KMS-11 (cell line): Measurements from ENCODE around the gene DNAJA3.

Experiments used
- H2AFZ ChIP-seq: fragments of 200-600 bp; sonication (generic); 2 replicates; pipeline ENCODE4 v1.6.1; 2016; ENCODE audit warnings: antibody characterized with exemption, mixed run types, low read depth
- H3K27ac ChIP-seq: fragments of 200-600 bp; sonication (generic); 2 replicates; pipeline ENCODE4 v1.6.1; 2016; ENCODE audit warnings: mild to moderate bottlenecking, mixed run types
- H3K27me3 ChIP-seq: fragments of 200-600 bp; sonication (generic); 2 replicates; pipeline ENCODE4 v1.6.1; 2017; ENCODE audit warnings: mild to moderate bottlenecking, low read depth, mixed run types, moderate library complexity; ENCODE audit not compliant: insufficient read depth
- H3K36me3 ChIP-seq: fragments of 200-600 bp; sonication (generic); 2 replicates; pipeline ENCODE4 v1.6.1; 2017; ENCODE audit warnings: mild to moderate bottlenecking, mixed run types; ENCODE audit not compliant: insufficient read depth
- H3K4me1 ChIP-seq: fragments of 200-600 bp; sonication (generic); 2 replicates; pipeline ENCODE4 v1.6.1; 2016; ENCODE audit warnings: mild to moderate bottlenecking, low read depth, mixed run types; ENCODE audit not compliant: poor library complexity, severe bottlenecking
- H3K4me2 ChIP-seq: fragments of 200-600 bp; sonication (generic); 2 replicates; pipeline ENCODE4 v1.7.0; 2016; ENCODE audit warnings: mild to moderate bottlenecking, mixed run types
- H3K4me3 ChIP-seq: fragments of 200-600 bp; sonication (generic); IDR thresholded peaks from 2 replicates; pipeline ENCODE4 v1.6.1; 2017; ENCODE audit warnings: low read depth, low read length, mixed read lengths; ENCODE audit not compliant: insufficient read depth
- H3K79me2 ChIP-seq: fragments of 200-600 bp; sonication (generic); 2 replicates; pipeline ENCODE4 v1.6.1; 2016; ENCODE audit warnings: low read depth, mixed run types; ENCODE audit not compliant: insufficient read depth
- H3K9ac ChIP-seq: fragments of 200-600 bp; sonication (generic); 2 replicates; pipeline ENCODE4 v1.6.1; 2016; ENCODE audit warnings: mild to moderate bottlenecking, mixed run types
- H4K20me1 ChIP-seq: fragments of 200-600 bp; sonication (generic); 2 replicates; pipeline ENCODE4 v1.6.1; 2016; ENCODE audit warnings: mild to moderate bottlenecking, mixed run types; ENCODE audit not compliant: insufficient read depth
- TF ChIP-seq, protein P1 (sequence below): fragments of 200-600 bp; sonication (generic); conservative IDR thresholded peaks from 2 replicates; pipeline ENCODE4 v1.6.1; 2017; ENCODE audit warnings: low read depth, mild to moderate bottlenecking, antibody characterized with exemption, low read length, moderate library complexity, mixed read lengths

DNAJA3 gene

DNA sequence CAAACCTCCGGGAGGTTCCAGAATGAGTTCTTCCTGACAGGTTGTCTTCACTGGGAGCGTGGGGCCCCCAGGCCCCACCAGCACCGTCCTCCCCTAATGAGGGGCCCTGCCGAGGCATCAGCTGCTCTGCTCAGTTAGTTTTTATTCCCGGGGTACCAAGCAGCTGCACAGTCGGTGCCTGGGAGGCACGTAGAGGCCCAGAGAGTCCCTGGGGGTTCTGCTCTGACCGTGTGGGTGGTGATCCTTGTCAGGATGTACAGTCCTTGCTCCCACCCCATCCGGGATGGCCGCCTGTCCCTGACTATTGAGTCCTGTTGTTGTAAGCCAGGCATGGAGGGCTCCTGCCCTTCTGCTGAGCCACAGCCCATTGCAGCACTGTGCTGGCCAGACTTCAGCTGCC, 30.3 kb downstream of the DNAJA3 start:
- no peaks in the 10 kb centered on the region; the same call in 1 of the 2 replicates for H3K79me2 ChIP-seq

DNA sequence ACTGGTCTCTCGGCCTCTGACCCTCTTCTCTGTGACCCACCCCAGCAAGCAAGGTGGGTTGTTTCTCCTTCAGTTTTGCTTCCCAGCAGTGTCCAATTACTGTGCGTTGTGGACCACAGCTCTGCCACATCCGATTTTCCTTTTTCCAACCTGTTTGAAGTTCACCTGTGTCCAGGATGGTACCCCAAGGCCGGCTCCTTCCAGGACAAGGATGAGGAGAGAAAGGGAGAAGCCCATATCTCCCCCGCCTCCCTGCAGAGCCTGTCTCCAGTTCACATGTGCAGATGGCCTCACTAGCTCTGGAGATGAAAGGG, 35.2 kb downstream of the DNAJA3 start:
- no peaks in the 10 kb centered on the region; the same call in 1 of the 2 replicates for H3K36me3 ChIP-seq
- no peaks in the 10 kb centered on the region for H3K79me2 ChIP-seq
- no peak overlapping the region for H3K4me3 ChIP-seq
- peaks cover 8% of the 10 kb centered on the region for H3K4me1 ChIP-seq
- no peak overlapping the region for H2AFZ ChIP-seq
- H3K4me2 ChIP-seq, result no peak overlapping the region
- no peak overlapping the region for H3K9ac ChIP-seq
- no peak overlapping the region for H3K27ac ChIP-seq
- H3K27me3 ChIP-seq, result no peaks in the 10 kb centered on the region
- TF ChIP-seq, protein P1, sequence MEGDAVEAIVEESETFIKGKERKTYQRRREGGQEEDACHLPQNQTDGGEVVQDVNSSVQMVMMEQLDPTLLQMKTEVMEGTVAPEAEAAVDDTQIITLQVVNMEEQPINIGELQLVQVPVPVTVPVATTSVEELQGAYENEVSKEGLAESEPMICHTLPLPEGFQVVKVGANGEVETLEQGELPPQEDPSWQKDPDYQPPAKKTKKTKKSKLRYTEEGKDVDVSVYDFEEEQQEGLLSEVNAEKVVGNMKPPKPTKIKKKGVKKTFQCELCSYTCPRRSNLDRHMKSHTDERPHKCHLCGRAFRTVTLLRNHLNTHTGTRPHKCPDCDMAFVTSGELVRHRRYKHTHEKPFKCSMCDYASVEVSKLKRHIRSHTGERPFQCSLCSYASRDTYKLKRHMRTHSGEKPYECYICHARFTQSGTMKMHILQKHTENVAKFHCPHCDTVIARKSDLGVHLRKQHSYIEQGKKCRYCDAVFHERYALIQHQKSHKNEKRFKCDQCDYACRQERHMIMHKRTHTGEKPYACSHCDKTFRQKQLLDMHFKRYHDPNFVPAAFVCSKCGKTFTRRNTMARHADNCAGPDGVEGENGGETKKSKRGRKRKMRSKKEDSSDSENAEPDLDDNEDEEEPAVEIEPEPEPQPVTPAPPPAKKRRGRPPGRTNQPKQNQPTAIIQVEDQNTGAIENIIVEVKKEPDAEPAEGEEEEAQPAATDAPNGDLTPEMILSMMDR, result no peak
- no peaks in the 10 kb centered on the region for H4K20me1 ChIP-seq

More for the DNA sequence above, 30.3 kb downstream of the DNAJA3 start:
- Histone ChIP-seq H3K27ac (no peak overlapping the region), H3K4me1 (peaks cover 8% of the 10 kb centered on the region), H3K27me3 (no peaks in the 10 kb centered on the region), H2AFZ (no peak overlapping the region), H3K4me2 (no peak overlapping the region), H3K4me3 (no peak overlapping the region), H3K36me3 (peaks cover 8% of the 10 kb centered on the region; the same call in 1 of the 2 replicates), H3K9ac (no peak overlapping the region), H4K20me1 (no peaks in the 10 kb centered on the region)
- TF ChIP-seq, protein P1, result no peak

DNA sequence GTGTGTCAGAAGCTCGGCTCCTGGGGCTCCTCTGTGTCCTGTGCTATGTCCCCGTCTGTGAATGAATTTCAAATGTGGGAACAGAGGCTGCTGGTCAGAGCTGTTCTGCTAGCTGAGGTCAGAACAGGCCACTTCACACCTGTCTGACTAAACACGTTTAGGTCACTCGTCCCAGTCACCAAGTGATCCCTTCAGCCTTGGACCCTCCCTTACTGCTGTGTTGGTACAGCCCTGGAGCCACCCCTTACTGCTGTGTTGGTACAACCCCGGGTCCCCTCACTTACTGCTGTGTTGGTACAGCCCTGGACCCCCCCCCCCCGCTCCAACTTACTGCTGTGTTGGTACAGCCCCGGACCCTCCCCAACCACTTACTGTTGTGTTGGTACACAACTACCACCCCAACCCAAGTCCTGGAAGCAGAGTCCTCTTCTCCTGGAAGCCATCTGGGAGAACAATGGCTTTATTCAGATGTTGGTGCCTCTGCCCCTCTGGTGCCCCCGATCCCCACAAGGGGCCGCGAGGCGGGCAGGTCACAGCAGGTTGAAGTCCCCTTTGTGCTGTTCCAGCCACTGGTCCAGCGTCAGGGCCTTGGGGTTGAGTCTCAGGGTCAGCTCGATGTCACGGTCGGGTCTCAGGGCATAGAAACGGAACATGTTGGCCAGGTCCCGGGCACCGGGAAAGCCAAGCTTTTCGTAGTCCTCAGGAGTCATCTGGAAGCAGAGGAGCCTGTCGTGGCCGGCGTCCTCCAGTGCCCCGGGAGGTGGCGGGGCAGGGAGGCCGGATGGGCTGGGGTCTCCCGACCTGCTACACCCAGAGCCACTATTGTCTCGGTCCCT, 35.8 kb downstream of the DNAJA3 start:
- Histone ChIP-seq H2AFZ (no peak overlapping the region), H3K9ac (no peak overlapping the region), H3K4me2 (no peak overlapping the region), H3K4me3 (no peak overlapping the region), H3K79me2 (no peaks in the 10 kb centered on the region), H3K27me3 (no peaks in the 10 kb centered on the region), H4K20me1 (no peaks in the 10 kb centered on the region), H3K4me1 (peaks cover 8% of the 10 kb centered on the region), H3K36me3 (no peaks in the 10 kb centered on the region; the same call in 1 of the 2 replicates), H3K27ac (no peak overlapping the region)
- TF ChIP-seq, protein P1, result no peak

DNA sequence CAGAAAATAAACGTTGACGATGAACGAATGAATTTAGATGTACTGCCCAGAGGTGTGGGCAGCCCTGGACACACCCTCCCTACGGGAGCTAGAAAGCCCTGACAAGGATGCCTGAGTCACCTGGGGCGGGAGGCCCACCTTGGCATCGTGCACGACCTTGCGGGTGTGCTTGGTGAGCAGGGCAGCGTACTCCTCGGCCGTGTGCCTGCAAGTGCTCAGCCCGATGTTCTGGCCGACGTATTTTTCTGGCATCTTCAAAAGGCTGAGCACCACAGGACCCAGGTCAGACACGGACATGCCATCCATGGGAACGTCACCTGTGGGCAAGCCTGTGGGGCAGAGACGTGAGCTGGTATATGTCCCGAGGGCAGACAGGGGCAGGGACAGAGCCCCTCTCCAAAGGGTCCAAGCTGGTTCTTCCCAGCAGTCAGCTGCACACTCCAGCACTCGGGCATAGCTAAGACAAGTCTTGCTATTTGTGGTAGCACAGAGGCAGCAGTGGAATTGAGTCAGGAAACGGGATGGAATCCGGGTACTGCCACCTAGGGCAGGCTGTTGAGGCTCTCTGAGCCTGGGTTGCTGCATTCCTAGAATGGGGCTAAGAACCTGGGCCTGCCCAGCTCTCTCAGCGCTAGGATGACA, 38.0 kb downstream of the DNAJA3 start:
- no peak overlapping the region for H2AFZ ChIP-seq
- H3K4me2 ChIP-seq, result no peak overlapping the region
- H3K79me2 ChIP-seq, result no peaks in the 10 kb centered on the region
- no peak overlapping the region for H3K27ac ChIP-seq
- peaks cover 7% of the 10 kb centered on the region for H3K4me1 ChIP-seq
- no peaks in the 10 kb centered on the region for H3K36me3 ChIP-seq
- H3K27me3 ChIP-seq, result no peaks in the 10 kb centered on the region
- H3K9ac ChIP-seq, result no peak overlapping the region
- no peak overlapping the region for H3K4me3 ChIP-seq
- TF ChIP-seq, protein P1, result no peak
- H4K20me1 ChIP-seq, result no peaks in the 10 kb centered on the region
